Thyroid gland (tissue), 4 donors: ENCODE results near the gene P2RX7.

Experiments
- POLR2A ChIP-seq, 2 donors: fragments of 450-650 bp; IDR thresholded peaks; one replicate each; pipeline ENCODE4 v1.6.1; 2017; ENCODE audit warnings: antibody characterized with exemption in 2 of 2, mild to moderate bottlenecking in 2 of 2, moderate library complexity in 1 of 2
- TF ChIP-seq, protein P1 (sequence below), 6 experiments: fragments of 200-600 bp in 3 of 6; fragments of 450-650 bp in 3 of 6; sonication (generic) in 3 of 6; IDR thresholded peaks; one replicate each; pipeline ENCODE4 v1.5.1; 2016 to 2019; ENCODE audit warnings: antibody characterized with exemption in 6 of 6, mild to moderate bottlenecking in 2 of 6, inconsistent platforms in 1 of 6, moderate library complexity in 1 of 6

- TF ChIP-seq, protein P1, sequence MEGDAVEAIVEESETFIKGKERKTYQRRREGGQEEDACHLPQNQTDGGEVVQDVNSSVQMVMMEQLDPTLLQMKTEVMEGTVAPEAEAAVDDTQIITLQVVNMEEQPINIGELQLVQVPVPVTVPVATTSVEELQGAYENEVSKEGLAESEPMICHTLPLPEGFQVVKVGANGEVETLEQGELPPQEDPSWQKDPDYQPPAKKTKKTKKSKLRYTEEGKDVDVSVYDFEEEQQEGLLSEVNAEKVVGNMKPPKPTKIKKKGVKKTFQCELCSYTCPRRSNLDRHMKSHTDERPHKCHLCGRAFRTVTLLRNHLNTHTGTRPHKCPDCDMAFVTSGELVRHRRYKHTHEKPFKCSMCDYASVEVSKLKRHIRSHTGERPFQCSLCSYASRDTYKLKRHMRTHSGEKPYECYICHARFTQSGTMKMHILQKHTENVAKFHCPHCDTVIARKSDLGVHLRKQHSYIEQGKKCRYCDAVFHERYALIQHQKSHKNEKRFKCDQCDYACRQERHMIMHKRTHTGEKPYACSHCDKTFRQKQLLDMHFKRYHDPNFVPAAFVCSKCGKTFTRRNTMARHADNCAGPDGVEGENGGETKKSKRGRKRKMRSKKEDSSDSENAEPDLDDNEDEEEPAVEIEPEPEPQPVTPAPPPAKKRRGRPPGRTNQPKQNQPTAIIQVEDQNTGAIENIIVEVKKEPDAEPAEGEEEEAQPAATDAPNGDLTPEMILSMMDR (IDR thresholded peaks at IDR 0.05), result no peak
- no peak for TF ChIP-seq POLR2A (IDR thresholded peaks at IDR 0.05)
Observed at GRCh38 chr12:121170151-121170550, 37.5 kb downstream of the P2RX7 start.
